ENCODE data around the gene CFAP61. TPM values are rescaled to one million over a fixed set of nuclear protein-coding genes. Genes with fewer than 3 reads are reported as not detected.
"Not testable (repeated sequence)": the region's sequence is repeated elsewhere in the genome, so short reads cannot be mapped to it uniquely, and the experiment has no call there.

The CFAP61 gene
- total RNA-seq, 1 donor from 2014 or later, result 2.6 TPM

DNA sequence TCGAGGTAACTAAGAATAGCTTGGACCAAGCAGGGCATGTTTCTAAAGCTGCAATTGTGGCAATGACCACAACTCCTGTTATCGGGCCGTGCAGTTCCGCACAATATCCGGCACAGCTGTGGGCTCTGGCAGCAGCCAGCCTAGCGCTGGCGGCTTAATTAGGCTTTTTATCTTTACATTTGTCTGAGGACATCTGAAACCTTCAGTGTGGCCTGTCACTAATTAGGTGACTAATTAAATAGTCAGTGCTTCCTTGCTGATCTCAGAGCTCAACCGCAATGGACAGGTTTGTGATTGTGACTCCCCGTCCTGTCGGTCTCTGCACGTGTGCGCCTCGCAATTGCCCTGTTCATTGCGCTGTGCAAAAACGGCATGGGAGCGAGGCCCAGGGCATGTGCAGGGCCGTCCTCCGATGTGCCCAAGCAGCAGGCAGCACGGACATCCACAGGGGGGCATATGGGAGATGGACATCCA, 180.7 kb downstream of the CFAP61 start:
- peaks cover under 1% of the 10 kb centered on the region for H3K36me3 Mint-ChIP-seq (ENCODE audit: insufficient read depth)
- H3K27me3 Mint-ChIP-seq, result peaks cover 8% of the 10 kb centered on the region
- H3K4me3 Mint-ChIP-seq (ENCODE audit: low read depth), result no peak overlapping the region
- H3K9me3 Mint-ChIP-seq (ENCODE audit: low read depth), result peaks cover 1% of the 10 kb centered on the region
- H3K4me1 Mint-ChIP-seq (ENCODE audit: low read depth), result peaks cover 2% of the 10 kb centered on the region
- no peak for DNase-seq (ENCODE audit: low spot score, unreplicated experiment)
- H3K27ac Mint-ChIP-seq, result no peak overlapping the region
- TF ChIP-seq, protein P1, sequence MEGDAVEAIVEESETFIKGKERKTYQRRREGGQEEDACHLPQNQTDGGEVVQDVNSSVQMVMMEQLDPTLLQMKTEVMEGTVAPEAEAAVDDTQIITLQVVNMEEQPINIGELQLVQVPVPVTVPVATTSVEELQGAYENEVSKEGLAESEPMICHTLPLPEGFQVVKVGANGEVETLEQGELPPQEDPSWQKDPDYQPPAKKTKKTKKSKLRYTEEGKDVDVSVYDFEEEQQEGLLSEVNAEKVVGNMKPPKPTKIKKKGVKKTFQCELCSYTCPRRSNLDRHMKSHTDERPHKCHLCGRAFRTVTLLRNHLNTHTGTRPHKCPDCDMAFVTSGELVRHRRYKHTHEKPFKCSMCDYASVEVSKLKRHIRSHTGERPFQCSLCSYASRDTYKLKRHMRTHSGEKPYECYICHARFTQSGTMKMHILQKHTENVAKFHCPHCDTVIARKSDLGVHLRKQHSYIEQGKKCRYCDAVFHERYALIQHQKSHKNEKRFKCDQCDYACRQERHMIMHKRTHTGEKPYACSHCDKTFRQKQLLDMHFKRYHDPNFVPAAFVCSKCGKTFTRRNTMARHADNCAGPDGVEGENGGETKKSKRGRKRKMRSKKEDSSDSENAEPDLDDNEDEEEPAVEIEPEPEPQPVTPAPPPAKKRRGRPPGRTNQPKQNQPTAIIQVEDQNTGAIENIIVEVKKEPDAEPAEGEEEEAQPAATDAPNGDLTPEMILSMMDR (IDR thresholded peaks at IDR 0.05; ENCODE audit: unreplicated experiment), result no peak

DNA sequence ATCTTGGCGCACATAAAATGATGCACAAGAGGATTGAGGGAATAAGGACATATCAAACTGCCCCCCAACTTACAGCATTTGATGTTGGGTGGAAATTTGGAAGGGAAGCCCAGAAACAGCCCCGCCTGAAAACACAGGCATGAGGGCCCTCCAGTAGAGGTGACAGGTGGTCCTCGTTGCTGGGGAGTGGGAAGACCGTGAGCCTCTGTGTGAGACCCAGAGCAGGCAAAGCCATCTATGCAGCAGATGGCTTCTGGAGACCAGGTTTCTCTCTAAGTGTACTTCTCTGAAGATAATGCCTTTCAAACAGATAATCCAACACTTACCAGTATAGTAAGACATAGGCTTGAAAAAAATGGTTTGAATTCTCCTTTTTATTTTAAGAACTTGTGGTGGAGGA, 183.3 kb downstream of the CFAP61 start:
- Mint-ChIP-seq H3K27me3 (peaks cover 8% of the 10 kb centered on the region), H3K4me3 (ENCODE audit: low read depth) (no peak overlapping the region), H3K4me1 (ENCODE audit: low read depth) (peaks cover 5% of the 10 kb centered on the region), H3K36me3 (ENCODE audit: insufficient read depth) (no peaks in the 10 kb centered on the region), H3K9me3 (ENCODE audit: low read depth) (no peaks in the 10 kb centered on the region), H3K27ac (no peak overlapping the region)
- TF ChIP-seq, protein P1 (IDR thresholded peaks at IDR 0.05; ENCODE audit: unreplicated experiment), result no peak
- DNase-seq (ENCODE audit: low spot score, unreplicated experiment), result no peak

DNA sequence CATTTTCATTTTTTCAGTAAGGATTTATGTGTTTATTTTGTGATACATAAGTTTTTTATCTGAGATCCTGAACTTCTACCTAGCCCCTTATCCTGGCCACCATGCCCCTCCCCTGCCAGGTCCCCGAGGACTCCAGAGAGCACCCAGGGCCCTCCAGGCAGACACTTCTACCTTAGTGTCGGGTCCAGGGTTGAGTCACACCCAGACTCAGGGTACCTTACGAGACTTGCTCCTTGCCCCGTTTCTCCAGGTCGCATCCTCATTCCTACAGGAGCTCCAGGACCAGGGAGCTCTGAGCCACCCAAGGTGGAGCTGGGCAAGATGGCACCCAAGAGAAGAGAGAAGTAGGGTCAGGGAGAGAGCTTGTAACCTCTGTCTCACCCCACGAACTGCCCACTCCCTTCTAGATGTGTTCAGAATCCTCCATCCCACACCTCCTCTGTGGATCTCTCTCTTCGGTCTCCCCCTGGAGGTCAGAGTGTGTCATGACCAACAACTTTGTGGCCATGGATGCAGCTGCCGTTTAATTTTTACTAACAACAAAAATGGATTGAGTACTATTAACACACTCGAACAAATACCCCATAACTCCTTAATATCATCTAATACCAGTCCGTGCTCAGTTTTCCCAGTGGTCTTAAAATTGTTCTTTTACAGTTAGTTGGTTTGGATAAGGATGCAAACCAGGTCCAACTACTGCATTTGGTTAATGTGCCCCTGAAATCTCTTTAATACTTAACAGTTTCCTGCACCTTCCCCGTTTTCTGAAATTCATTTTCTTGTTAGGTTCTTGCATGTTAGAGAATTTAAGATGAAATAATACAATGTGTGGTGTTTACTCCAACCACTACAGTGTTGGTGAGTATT, 185.0 kb downstream of the CFAP61 start:
- Mint-ChIP-seq H3K36me3 (ENCODE audit: insufficient read depth) (no peaks in the 10 kb centered on the region), H3K27ac (no peak overlapping the region), H3K27me3 (peaks cover 6% of the 10 kb centered on the region), H3K9me3 (ENCODE audit: low read depth) (no peaks in the 10 kb centered on the region), H3K4me1 (ENCODE audit: low read depth) (peaks cover 5% of the 10 kb centered on the region), H3K4me3 (ENCODE audit: low read depth) (no peak overlapping the region)
- TF ChIP-seq, protein P1 (IDR thresholded peaks at IDR 0.05; ENCODE audit: unreplicated experiment), result peak; percentile 75
- peak; percentile 26 for DNase-seq (ENCODE audit: low spot score, unreplicated experiment)

DNA sequence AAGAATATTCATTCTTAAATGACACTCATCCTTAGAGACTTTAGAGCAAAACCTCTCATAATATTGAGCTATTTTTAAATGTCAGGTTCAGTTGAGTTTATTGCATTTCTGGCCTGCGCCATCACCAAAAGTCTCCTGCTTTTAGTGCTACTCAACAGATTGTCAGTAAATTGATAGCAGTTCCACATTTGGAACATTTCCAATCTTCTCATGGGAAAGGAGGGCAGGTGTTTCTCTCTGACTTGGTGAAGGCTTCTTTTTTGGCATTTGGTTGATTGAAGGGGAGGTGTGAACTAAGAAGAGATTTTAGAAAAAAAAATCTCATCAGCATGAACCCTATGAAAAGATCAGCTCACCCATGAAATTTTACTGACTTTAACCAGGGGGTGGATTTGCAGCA, 189.6 kb downstream of the CFAP61 start:
- TF ChIP-seq, protein P1 (IDR thresholded peaks at IDR 0.05; ENCODE audit: unreplicated experiment), result no peak
- Mint-ChIP-seq H3K27ac (no peak overlapping the region), H3K9me3 (ENCODE audit: low read depth) (peaks cover 11% of the 10 kb centered on the region), H3K36me3 (ENCODE audit: insufficient read depth) (peaks cover 2% of the 10 kb centered on the region), H3K4me3 (ENCODE audit: low read depth) (no peak overlapping the region), H3K4me1 (ENCODE audit: low read depth) (peaks cover 5% of the 10 kb centered on the region), H3K27me3 (no peaks in the 10 kb centered on the region)
- DNase-seq (ENCODE audit: low spot score, unreplicated experiment), result no peak

DNA sequence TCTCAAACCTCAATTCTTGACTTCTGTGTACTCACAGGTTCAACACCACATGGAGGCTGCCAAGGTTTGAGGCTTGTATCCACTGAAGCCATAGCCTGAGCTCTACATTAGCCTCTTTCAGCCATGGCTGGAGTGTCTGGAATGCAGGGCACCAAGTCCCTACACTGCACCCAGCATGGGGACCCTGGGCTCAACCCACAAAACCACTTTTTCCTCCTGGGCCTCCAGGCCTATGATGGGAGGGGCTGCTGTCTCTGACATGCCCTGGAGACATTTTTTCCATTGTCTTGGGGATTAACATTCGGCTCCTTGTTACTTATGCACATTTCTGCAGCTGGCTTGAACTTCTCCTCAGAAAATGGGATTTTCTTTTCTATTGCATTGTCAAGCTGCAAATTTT, 192.1 kb downstream of the CFAP61 start:
- not testable (repeated sequence) for DNase-seq (ENCODE audit: low spot score, unreplicated experiment); H3K27me3 Mint-ChIP-seq; H3K4me3 Mint-ChIP-seq (ENCODE audit: low read depth); H3K4me1 Mint-ChIP-seq (ENCODE audit: low read depth); H3K36me3 Mint-ChIP-seq (ENCODE audit: insufficient read depth); H3K27ac Mint-ChIP-seq
- H3K9me3 Mint-ChIP-seq (ENCODE audit: low read depth), result peaks cover 11% of the 10 kb centered on the region

All from progenitor cell of endocrine pancreas (in vitro differentiated cells).